GM23338 (cell line): Measurements from ENCODE around the gene TRAK1. TPM values are rescaled to one million over a fixed set of nuclear protein-coding genes. Genes with fewer than 3 reads are reported as not detected.
A peak's percentile ranks its signal among the peaks of the same experiment; 100 is the strongest.

Experiments used
- ATAC-seq: fragments of 200-7000 bp; cut with Tn5 transposase; 3 replicates; pipeline ENCODE4 v1.9.1; 2020
- DNase-seq: peaks from one replicate; pipeline ENCODE4 v3.0.0-alpha.2; 2015; ENCODE audit warnings: low spot score
- H2AFZ ChIP-seq: fragments of 200-600 bp; sonication (generic); 2 replicates; pipeline ENCODE4 v1.8.0; 2016; ENCODE audit warnings: antibody characterized with exemption, mild to moderate bottlenecking, moderate library complexity
- H3F3A ChIP-seq: fragments of 200-600 bp; sonication (generic); replicated peaks from 2 replicates; pipeline ENCODE4 v1.8.0; 2017; ENCODE audit warnings: antibody characterized with exemption, mixed run types, low read depth
- H3K27ac ChIP-seq: fragments of 200-600 bp; sonication (generic); 2 replicates; pipeline ENCODE4 v1.6.1; 2016; ENCODE audit warnings: low read depth
- H3K27me3 ChIP-seq: fragments of 200-600 bp; sonication (generic); 2 replicates; pipeline ENCODE4 v1.8.0; 2016; ENCODE audit warnings: mild to moderate bottlenecking, mixed run types, moderate library complexity; ENCODE audit not compliant: insufficient read depth
- H3K36me3 ChIP-seq: fragments of 200-600 bp; sonication (generic); 2 replicates; pipeline ENCODE4 v1.8.0; 2016; ENCODE audit warnings: mild to moderate bottlenecking; ENCODE audit not compliant: insufficient read depth
- H3K4me1 ChIP-seq: fragments of 200-600 bp; sonication (generic); 2 replicates; pipeline ENCODE4 v1.8.0; 2016; ENCODE audit warnings: mild to moderate bottlenecking, moderate library complexity; ENCODE audit not compliant: insufficient read depth
- H3K4me2 ChIP-seq: fragments of 200-600 bp; sonication (generic); 2 replicates; pipeline ENCODE4 v1.7.1; 2017; ENCODE audit warnings: mixed run types
- H3K4me3 ChIP-seq: fragments of 200-600 bp; sonication (generic); 2 replicates; pipeline ENCODE4 v1.6.1; 2016; ENCODE audit warnings: mixed run types
- H3K79me2 ChIP-seq: fragments of 200-600 bp; sonication (generic); replicated peaks from 2 replicates; pipeline ENCODE4 v1.8.0; 2017; ENCODE audit warnings: mild to moderate bottlenecking; ENCODE audit not compliant: insufficient read depth
- H3K9me2 ChIP-seq: fragments of 200-600 bp; sonication (generic); 2 replicates; pipeline ENCODE4 v1.8.0; 2017; ENCODE audit not compliant: insufficient read depth
- H4K20me1 ChIP-seq: fragments of 200-600 bp; sonication (generic); replicated peaks from 2 replicates; pipeline ENCODE4 v1.8.0; 2017; ENCODE audit warnings: mild to moderate bottlenecking; ENCODE audit not compliant: insufficient read depth
- H3K27ac Mint-ChIP-seq: 2 replicates; pipeline ENCODE4 v1.8.0; 2020; ENCODE audit warnings: inconsistent platforms, mild to moderate bottlenecking, moderate library complexity, mixed read lengths
- H3K27me3 Mint-ChIP-seq: 3 replicates; pipeline ENCODE4 v1.8.0; 2022; ENCODE audit warnings: low read depth, mild to moderate bottlenecking, moderate library complexity, mixed read lengths, inconsistent platforms; ENCODE audit not compliant: insufficient read depth, poor library complexity
- H3K36me3 Mint-ChIP-seq: 3 replicates; pipeline ENCODE4 v1.8.0; 2021; ENCODE audit warnings: low read depth, mild to moderate bottlenecking, inconsistent platforms, moderate library complexity, mixed read lengths
- H3K4me1 Mint-ChIP-seq: 3 replicates; pipeline ENCODE4 v1.8.0; 2020; ENCODE audit warnings: mild to moderate bottlenecking, inconsistent platforms, mixed read lengths
- H3K4me3 Mint-ChIP-seq: 3 replicates; pipeline ENCODE4 v1.8.0; 2021; ENCODE audit warnings: moderate library complexity, mild to moderate bottlenecking, inconsistent platforms, mixed read lengths
- H3K9me3 Mint-ChIP-seq: 3 replicates; pipeline ENCODE4 v1.8.0; 2020; ENCODE audit warnings: moderate library complexity, mild to moderate bottlenecking, inconsistent platforms, mixed read lengths
- CREB1 ChIP-seq: fragments of 250-450 bp; sonication (Bioruptor Pico); IDR thresholded peaks from 2 replicates; pipeline ENCODE4 v1.5.0; 2020; ENCODE audit warnings: low read depth, mild to moderate bottlenecking, moderate library complexity
- EZH2 ChIP-seq: fragments of 200-600 bp; sonication (generic); IDR thresholded peaks from one replicate; pipeline ENCODE4 v1.8.0; 2017; ENCODE audit warnings: antibody characterized with exemption, mild to moderate bottlenecking, low read depth; ENCODE audit not compliant: unreplicated experiment
- EZH2phosphoT487 ChIP-seq: fragments of 200-600 bp; sonication (generic); IDR thresholded peaks from one replicate; pipeline ENCODE4 v1.8.1; 2018; ENCODE audit warnings: antibody characterized with exemption; ENCODE audit not compliant: unreplicated experiment
- JUNB ChIP-seq: IDR thresholded peaks from one replicate; pipeline ENCODE4 v1.6.1; 2016; ENCODE audit warnings: antibody characterized with exemption; ENCODE audit not compliant: unreplicated experiment
- NANOG ChIP-seq: IDR thresholded peaks from 2 replicates; pipeline ENCODE4 v1.6.1; 2016; ENCODE audit warnings: antibody characterized with exemption, borderline replicate concordance
- POLR2AphosphoS5 ChIP-seq: IDR thresholded peaks from 2 replicates; pipeline ENCODE4 v1.6.1; 2016; ENCODE audit warnings: antibody characterized with exemption, low read depth
- STAT1 ChIP-seq: IDR thresholded peaks from one replicate; pipeline ENCODE4 v1.6.1; 2016; ENCODE audit warnings: antibody characterized with exemption; ENCODE audit not compliant: unreplicated experiment
- ZNF114 ChIP-seq: fragments of 250-450 bp; sonication (Bioruptor Pico); IDR thresholded peaks from 2 replicates; pipeline ENCODE4 v1.5.0; 2020; ENCODE audit warnings: mild to moderate bottlenecking, moderate library complexity
- ZNF331 ChIP-seq: fragments of 250-450 bp; sonication (Bioruptor Pico); IDR thresholded peaks from 2 replicates; pipeline ENCODE4 v1.5.0; 2020; ENCODE audit warnings: low read depth, mild to moderate bottlenecking, moderate library complexity
- polyA plus RNA-seq: library from polyadenylated mRNA; unstranded; fragments of >200 nt; fragmentation: Nextera tagmentation; extraction: Ambion mirVana; gene quantifications from 2 replicates; pipeline ENCODE4 v1.2.1, GENCODE V29; 2016
- total RNA-seq: library from RNA; depleted of rRNA; stranded (reverse); fragments of >200 nt; shearing (Covaris generic); gene quantifications from 2 replicates; pipeline ENCODE4 v1.2.3, GENCODE V29; 2014
- TF ChIP-seq, protein P1 (sequence below): IDR thresholded peaks from 2 replicates; pipeline ENCODE4 v1.6.1; 2016; ENCODE audit warnings: antibody characterized with exemption
- TF ChIP-seq, protein P2 (sequence below): fragments of 250-450 bp; sonication (Bioruptor Pico); IDR thresholded peaks from 2 replicates; pipeline ENCODE4 v1.5.0; 2020; ENCODE audit warnings: mild to moderate bottlenecking, moderate library complexity
- TF ChIP-seq, protein P3 (sequence below), 2 experiments: fragments of 200-600 bp in 1 of 2; sonication (generic) in 1 of 2; conservative IDR thresholded peaks; 2 replicates each; pipeline versions ENCODE4 v1.5.1 to v1.6.1; 2016 to 2017; ENCODE audit warnings: antibody characterized with exemption in 2 of 2, low read depth in 2 of 2, mild to moderate bottlenecking in 2 of 2, moderate library complexity in 1 of 2
- TF ChIP-seq, protein P4 (sequence below): IDR thresholded peaks from one replicate; pipeline ENCODE4 v1.6.1; 2018; ENCODE audit warnings: antibody characterized with exemption; ENCODE audit not compliant: unreplicated experiment

Gene TRAK1
- total and polyA plus RNA-seq, 2 experiments from 2014 or later, result 13.4 to 47.4 TPM

DNA sequence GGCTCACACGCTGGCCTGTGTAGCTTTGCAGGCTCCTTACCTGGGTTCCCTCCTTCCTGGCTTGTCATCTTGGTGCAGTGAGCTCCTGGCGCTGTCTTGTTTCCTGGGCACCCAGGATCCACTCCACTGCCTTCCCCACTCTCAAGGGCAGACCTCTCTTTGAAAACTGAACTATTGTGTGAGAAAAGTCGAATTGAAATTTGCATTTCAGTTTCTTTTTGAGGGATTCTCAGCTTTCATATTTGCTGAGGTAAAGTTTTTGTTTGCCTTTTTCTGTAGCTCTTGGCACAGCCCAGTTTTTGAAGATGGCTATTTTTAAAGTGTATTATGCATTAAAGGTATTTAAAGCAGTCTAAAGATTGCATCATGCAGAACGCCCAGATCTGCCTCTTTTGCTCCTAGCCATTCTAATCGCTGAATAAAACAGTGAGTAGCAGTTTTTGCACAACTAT lies 104.7 kb downstream of the TRAK1 start:
- Histone ChIP-seq H3K79me2 (no peaks in the 10 kb centered on the region), H3K27me3 (no peaks in the 10 kb centered on the region), H4K20me1 (0 out of 2 replicates have a peak, but pooled peaks cover 3% of the 10 kb centered on the region), H3K9me2 (no peaks in the 10 kb centered on the region), H3K4me2 (no peak overlapping the region), H3K27ac (0 out of 2 replicates have a peak overlapping the region, but pooled peaks have one; percentile 22), H3F3A (no peaks in the 10 kb centered on the region), H3K36me3 (peaks cover 4% of the 10 kb centered on the region; the same call in 1 of the 2 replicates), H3K4me3 (no peak overlapping the region), H2AFZ (no peak overlapping the region), H3K4me1 (peaks cover 18% of the 10 kb centered on the region)
- no peak for ATAC-seq
- Mint-ChIP-seq H3K36me3 (peaks cover 56% of the 10 kb centered on the region), H3K27ac (peak overlapping the region; percentile 95), H3K27me3 (peaks cover 5% of the 10 kb centered on the region), H3K4me3 (no peak overlapping the region), H3K9me3 (no peaks in the 10 kb centered on the region; the same call in 2 of the 3 replicates), H3K4me1 (peaks cover 34% of the 10 kb centered on the region; the same call in 2 of the 3 replicates)
- DNase-seq, result no peak
- TF ChIP-seq POLR2AphosphoS5 (no peak), CREB1 (CRISPR knock-in tag) (no peak), STAT1 (no peak), EZH2 (no peak), ZNF331 (CRISPR knock-in tag) (no peak), NANOG (no peak), EZH2phosphoT487 (no peak), JUNB (no peak), ZNF114 (no peak)
- TF ChIP-seq, protein P1, sequence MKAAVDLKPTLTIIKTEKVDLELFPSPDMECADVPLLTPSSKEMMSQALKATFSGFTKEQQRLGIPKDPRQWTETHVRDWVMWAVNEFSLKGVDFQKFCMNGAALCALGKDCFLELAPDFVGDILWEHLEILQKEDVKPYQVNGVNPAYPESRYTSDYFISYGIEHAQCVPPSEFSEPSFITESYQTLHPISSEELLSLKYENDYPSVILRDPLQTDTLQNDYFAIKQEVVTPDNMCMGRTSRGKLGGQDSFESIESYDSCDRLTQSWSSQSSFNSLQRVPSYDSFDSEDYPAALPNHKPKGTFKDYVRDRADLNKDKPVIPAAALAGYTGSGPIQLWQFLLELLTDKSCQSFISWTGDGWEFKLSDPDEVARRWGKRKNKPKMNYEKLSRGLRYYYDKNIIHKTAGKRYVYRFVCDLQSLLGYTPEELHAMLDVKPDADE, result no peak
- TF ChIP-seq, protein P2, sequence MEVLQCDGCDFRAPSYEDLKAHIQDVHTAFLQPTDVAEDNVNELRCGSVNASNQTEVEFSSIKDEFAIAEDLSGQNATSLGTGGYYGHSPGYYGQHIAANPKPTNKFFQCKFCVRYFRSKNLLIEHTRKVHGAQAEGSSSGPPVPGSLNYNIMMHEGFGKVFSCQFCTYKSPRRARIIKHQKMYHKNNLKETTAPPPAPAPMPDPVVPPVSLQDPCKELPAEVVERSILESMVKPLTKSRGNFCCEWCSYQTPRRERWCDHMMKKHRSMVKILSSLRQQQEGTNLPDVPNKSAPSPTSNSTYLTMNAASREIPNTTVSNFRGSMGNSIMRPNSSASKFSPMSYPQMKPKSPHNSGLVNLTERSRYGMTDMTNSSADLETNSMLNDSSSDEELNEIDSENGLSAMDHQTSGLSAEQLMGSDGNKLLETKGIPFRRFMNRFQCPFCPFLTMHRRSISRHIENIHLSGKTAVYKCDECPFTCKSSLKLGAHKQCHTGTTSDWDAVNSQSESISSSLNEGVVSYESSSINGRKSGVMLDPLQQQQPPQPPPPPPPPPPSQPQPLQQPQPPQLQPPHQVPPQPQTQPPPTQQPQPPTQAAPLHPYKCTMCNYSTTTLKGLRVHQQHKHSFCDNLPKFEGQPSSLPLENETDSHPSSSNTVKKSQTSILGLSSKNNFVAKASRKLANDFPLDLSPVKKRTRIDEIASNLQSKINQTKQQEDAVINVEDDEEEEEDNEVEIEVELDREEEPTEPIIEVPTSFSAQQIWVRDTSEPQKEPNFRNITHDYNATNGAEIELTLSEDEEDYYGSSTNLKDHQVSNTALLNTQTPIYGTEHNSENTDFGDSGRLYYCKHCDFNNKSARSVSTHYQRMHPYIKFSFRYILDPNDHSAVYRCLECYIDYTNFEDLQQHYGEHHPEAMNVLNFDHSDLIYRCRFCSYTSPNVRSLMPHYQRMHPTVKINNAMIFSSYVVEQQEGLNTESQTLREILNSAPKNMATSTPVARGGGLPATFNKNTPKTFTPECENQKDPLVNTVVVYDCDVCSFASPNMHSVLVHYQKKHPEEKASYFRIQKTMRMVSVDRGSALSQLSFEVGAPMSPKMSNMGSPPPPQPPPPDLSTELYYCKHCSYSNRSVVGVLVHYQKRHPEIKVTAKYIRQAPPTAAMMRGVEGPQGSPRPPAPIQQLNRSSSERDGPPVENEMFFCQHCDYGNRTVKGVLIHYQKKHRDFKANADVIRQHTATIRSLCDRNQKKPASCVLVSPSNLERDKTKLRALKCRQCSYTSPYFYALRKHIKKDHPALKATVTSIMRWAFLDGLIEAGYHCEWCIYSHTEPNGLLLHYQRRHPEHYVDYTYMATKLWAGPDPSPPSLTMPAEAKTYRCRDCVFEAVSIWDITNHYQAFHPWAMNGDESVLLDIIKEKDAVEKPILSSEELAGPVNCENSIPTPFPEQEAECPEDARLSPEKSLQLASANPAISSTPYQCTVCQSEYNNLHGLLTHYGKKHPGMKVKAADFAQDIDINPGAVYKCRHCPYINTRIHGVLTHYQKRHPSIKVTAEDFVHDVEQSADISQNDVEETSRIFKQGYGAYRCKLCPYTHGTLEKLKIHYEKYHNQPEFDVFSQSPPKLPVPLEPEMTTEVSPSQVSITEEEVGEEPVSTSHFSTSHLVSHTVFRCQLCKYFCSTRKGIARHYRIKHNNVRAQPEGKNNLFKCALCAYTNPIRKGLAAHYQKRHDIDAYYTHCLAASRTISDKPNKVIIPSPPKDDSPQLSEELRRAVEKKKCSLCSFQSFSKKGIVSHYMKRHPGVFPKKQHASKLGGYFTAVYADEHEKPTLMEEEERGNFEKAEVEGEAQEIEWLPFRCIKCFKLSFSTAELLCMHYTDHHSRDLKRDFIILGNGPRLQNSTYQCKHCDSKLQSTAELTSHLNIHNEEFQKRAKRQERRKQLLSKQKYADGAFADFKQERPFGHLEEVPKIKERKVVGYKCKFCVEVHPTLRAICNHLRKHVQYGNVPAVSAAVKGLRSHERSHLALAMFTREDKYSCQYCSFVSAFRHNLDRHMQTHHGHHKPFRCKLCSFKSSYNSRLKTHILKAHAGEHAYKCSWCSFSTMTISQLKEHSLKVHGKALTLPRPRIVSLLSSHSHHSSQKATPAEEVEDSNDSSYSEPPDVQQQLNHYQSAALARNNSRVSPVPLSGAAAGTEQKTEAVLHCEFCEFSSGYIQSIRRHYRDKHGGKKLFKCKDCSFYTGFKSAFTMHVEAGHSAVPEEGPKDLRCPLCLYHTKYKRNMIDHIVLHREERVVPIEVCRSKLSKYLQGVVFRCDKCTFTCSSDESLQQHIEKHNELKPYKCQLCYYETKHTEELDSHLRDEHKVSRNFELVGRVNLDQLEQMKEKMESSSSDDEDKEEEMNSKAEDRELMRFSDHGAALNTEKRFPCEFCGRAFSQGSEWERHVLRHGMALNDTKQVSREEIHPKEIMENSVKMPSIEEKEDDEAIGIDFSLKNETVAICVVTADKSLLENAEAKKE (CRISPR knock-in tag), result no peak
- TF ChIP-seq, protein P3, sequence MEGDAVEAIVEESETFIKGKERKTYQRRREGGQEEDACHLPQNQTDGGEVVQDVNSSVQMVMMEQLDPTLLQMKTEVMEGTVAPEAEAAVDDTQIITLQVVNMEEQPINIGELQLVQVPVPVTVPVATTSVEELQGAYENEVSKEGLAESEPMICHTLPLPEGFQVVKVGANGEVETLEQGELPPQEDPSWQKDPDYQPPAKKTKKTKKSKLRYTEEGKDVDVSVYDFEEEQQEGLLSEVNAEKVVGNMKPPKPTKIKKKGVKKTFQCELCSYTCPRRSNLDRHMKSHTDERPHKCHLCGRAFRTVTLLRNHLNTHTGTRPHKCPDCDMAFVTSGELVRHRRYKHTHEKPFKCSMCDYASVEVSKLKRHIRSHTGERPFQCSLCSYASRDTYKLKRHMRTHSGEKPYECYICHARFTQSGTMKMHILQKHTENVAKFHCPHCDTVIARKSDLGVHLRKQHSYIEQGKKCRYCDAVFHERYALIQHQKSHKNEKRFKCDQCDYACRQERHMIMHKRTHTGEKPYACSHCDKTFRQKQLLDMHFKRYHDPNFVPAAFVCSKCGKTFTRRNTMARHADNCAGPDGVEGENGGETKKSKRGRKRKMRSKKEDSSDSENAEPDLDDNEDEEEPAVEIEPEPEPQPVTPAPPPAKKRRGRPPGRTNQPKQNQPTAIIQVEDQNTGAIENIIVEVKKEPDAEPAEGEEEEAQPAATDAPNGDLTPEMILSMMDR (conservative IDR thresholded peaks at IDR 0.05; ENCODE audit: low read depth in 2 of 2), result no peak
- TF ChIP-seq, protein P4, sequence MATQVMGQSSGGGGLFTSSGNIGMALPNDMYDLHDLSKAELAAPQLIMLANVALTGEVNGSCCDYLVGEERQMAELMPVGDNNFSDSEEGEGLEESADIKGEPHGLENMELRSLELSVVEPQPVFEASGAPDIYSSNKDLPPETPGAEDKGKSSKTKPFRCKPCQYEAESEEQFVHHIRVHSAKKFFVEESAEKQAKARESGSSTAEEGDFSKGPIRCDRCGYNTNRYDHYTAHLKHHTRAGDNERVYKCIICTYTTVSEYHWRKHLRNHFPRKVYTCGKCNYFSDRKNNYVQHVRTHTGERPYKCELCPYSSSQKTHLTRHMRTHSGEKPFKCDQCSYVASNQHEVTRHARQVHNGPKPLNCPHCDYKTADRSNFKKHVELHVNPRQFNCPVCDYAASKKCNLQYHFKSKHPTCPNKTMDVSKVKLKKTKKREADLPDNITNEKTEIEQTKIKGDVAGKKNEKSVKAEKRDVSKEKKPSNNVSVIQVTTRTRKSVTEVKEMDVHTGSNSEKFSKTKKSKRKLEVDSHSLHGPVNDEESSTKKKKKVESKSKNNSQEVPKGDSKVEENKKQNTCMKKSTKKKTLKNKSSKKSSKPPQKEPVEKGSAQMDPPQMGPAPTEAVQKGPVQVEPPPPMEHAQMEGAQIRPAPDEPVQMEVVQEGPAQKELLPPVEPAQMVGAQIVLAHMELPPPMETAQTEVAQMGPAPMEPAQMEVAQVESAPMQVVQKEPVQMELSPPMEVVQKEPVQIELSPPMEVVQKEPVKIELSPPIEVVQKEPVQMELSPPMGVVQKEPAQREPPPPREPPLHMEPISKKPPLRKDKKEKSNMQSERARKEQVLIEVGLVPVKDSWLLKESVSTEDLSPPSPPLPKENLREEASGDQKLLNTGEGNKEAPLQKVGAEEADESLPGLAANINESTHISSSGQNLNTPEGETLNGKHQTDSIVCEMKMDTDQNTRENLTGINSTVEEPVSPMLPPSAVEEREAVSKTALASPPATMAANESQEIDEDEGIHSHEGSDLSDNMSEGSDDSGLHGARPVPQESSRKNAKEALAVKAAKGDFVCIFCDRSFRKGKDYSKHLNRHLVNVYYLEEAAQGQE, result no peak
